Fibroblast of lung (primary cell): ENCODE results near the gene REL.

ENCODE experiments used
- EZH2 ChIP-seq: IDR thresholded peaks from 2 replicates; pipeline ENCODE4 v1.5.1; 2012; ENCODE audit warnings: low read length, control low read depth, mild to moderate bottlenecking; ENCODE audit errors: missing control alignments
- TF ChIP-seq, protein P1 (sequence below), 2 donors: IDR thresholded peaks in 1 of 2; conservative IDR thresholded peaks in 1 of 2; 1 replicate in 1 of 2; 2 replicates in 1 of 2; pipeline ENCODE4 v1.5.1; 2011 to 2012; ENCODE audit warnings: low read length in 2 of 2, control low read depth in 1 of 2, inconsistent platforms in 1 of 2, low read depth in 1 of 2, mild to moderate bottlenecking in 1 of 2

DNA sequence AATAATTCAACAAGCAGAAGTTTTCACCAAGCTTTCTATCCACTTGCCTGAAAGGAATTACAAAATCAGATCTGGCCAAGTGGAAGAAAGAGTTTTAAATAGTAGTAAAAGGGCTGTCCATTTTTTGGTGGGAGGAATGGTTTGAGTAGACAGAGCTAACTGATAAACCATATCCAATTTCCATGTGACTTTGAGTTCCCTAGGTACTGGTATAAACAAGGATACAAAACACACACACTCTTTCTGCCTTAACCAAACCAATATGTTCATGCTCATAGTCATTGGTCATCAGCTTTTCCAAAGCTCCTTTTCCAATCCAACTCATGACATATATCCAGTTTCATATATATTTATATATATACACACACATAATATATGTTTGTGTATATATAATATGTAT is 49.5 kb upstream of the REL start:
- TF ChIP-seq, protein P1, sequence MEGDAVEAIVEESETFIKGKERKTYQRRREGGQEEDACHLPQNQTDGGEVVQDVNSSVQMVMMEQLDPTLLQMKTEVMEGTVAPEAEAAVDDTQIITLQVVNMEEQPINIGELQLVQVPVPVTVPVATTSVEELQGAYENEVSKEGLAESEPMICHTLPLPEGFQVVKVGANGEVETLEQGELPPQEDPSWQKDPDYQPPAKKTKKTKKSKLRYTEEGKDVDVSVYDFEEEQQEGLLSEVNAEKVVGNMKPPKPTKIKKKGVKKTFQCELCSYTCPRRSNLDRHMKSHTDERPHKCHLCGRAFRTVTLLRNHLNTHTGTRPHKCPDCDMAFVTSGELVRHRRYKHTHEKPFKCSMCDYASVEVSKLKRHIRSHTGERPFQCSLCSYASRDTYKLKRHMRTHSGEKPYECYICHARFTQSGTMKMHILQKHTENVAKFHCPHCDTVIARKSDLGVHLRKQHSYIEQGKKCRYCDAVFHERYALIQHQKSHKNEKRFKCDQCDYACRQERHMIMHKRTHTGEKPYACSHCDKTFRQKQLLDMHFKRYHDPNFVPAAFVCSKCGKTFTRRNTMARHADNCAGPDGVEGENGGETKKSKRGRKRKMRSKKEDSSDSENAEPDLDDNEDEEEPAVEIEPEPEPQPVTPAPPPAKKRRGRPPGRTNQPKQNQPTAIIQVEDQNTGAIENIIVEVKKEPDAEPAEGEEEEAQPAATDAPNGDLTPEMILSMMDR (conservative IDR thresholded peaks at IDR 0.05 in 1 of 2, IDR thresholded peaks at IDR 0.05 in 1 of 2; ENCODE audit: low read depth in 1 of 2, low read length in 2 of 2) = no peak
- no peak for TF ChIP-seq EZH2
